A673 (cell line): ENCODE data around the gene MCRIP1.

Experiments
- EZH2 ChIP-seq: fragments of 200-600 bp; sonication (generic); IDR thresholded peaks from 2 replicates; pipeline ENCODE4 v1.6.1; 2017; ENCODE audit warnings: borderline replicate concordance, low read depth, mild to moderate bottlenecking, mixed read lengths, antibody characterized with exemption, low read length; ENCODE audit not compliant: poor library complexity, severe bottlenecking
- TF ChIP-seq, protein P1 (sequence below): fragments of 300-800, 200-600 bp; sonication (generic); conservative IDR thresholded peaks from 2 replicates; pipeline ENCODE4 v1.5.1; 2017; ENCODE audit warnings: low read depth, mild to moderate bottlenecking, antibody characterized with exemption, low read length, moderate library complexity, mixed read lengths

DNA sequence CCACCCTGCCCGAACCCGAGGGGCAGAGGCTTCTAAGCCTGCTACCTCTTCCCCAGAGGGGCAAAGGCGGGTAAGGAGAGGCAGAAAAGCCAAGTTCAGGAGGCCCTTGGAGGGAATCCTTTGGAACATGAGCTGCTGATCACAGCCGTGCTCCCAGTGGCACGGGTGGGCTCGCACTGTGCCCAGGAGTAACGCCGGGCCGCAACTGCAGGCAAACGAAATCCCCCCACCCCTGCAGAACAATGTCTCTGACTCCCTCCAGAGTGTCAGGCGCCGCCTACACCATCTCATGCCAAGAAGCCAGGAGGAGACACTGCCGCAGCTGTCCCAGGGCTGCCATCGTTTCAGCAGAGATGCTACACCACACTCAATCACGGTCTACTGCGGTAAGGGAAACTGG is 18.3 kb upstream of the MCRIP1 start:
- TF ChIP-seq EZH2, result no peak
- TF ChIP-seq, protein P1, sequence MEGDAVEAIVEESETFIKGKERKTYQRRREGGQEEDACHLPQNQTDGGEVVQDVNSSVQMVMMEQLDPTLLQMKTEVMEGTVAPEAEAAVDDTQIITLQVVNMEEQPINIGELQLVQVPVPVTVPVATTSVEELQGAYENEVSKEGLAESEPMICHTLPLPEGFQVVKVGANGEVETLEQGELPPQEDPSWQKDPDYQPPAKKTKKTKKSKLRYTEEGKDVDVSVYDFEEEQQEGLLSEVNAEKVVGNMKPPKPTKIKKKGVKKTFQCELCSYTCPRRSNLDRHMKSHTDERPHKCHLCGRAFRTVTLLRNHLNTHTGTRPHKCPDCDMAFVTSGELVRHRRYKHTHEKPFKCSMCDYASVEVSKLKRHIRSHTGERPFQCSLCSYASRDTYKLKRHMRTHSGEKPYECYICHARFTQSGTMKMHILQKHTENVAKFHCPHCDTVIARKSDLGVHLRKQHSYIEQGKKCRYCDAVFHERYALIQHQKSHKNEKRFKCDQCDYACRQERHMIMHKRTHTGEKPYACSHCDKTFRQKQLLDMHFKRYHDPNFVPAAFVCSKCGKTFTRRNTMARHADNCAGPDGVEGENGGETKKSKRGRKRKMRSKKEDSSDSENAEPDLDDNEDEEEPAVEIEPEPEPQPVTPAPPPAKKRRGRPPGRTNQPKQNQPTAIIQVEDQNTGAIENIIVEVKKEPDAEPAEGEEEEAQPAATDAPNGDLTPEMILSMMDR, result no peak
